Esophagus muscularis mucosa (tissue), 4 donors: ENCODE data around the gene RRP15. TPM values are rescaled to one million over a fixed set of nuclear protein-coding genes. Genes with fewer than 3 reads are reported as not detected.

Source experiments
- DNase-seq: peaks from one replicate; pipeline ENCODE4 v3.0.0-alpha.2; 2017; ENCODE audit errors: extremely low spot score
- H3K27ac ChIP-seq, 4 donors: fragments of 200-600 bp; sonication (generic); replicated peaks in 1 of 4; 1 replicate in 3 of 4; 2 replicates in 1 of 4; pipeline ENCODE4 v1.5.1; 2016 to 2019; ENCODE audit warnings: mild to moderate bottlenecking in 1 of 4
- H3K27me3 ChIP-seq, 4 donors: fragments of 200-600 bp; sonication (generic); one replicate each; pipeline versions ENCODE4 v1.5.1 to v1.6.0; 2016 to 2019
- H3K36me3 ChIP-seq, 4 donors: fragments of 200-600 bp; sonication (generic); one replicate each; pipeline ENCODE4 v1.5.1; 2016 to 2019
- H3K4me1 ChIP-seq, 4 donors: fragments of 200-600 bp; sonication (generic); one replicate each; pipeline ENCODE4 v1.5.1; 2016 to 2019
- H3K4me3 ChIP-seq, 4 donors: fragments of 200-600 bp; sonication (generic); 1 replicate in 2 of 4; 2 replicates in 2 of 4; pipeline ENCODE4 v1.5.1; 2016 to 2019; ENCODE audit warnings: mild to moderate bottlenecking in 4 of 4, moderate library complexity in 1 of 4
- H3K9me3 ChIP-seq, 4 donors: fragments of 200-600 bp; sonication (generic); 1 replicate in 3 of 4; 2 replicates in 1 of 4; pipeline ENCODE4 v1.5.1; 2016 to 2019
- CTCF ChIP-seq, 3 experiments: fragments of 200-600 bp in 2 of 3; fragments of 450-650 bp in 1 of 3; sonication (generic) in 2 of 3; IDR thresholded peaks; one replicate each; pipeline ENCODE4 v1.5.1; 2017 to 2019; ENCODE audit warnings: antibody characterized with exemption in 3 of 3, mild to moderate bottlenecking in 2 of 3, moderate library complexity in 1 of 3
- EP300 ChIP-seq: sonication (generic); formaldehyde crosslinking; IDR thresholded peaks from one replicate; pipeline ENCODE4 v1.6.1; 2017; ENCODE audit warnings: antibody characterized with exemption
- POLR2A ChIP-seq: fragments of 450-650 bp; IDR thresholded peaks from one replicate; pipeline ENCODE4 v1.6.1; 2017; ENCODE audit warnings: antibody characterized with exemption, moderate library complexity, mild to moderate bottlenecking, low read depth
- POLR2AphosphoS5 ChIP-seq, 2 donors: sonication (generic); formaldehyde crosslinking; IDR thresholded peaks; one replicate each; pipeline ENCODE4 v1.6.1; 2017; ENCODE audit warnings: antibody characterized with exemption in 2 of 2
- WGBS: methylation state at CpG from one replicate; pipeline ENCODE4 v1.1.5; 2018; 5-methylcytosine and 5-hydroxymethylcytosine counted together
- intact Hi-C: fragments of 100-400 bp; cut with DNase I; formaldehyde crosslinking; loops from one replicate; pipeline ENCODE4 v1.15.1; 2023
- total RNA-seq, 4 donors: library from RNA; depleted of rRNA; stranded (reverse); fragments of >200 nt; gene quantifications; one replicate each; pipeline versions ENCODE4 v1.1.0 to v1.2.1, GENCODE V29; 2016

RRP15 gene
- total RNA-seq, 4 donors from 2014 or later, result 7.0 to 9.9 (median 8.1) TPM

GRCh38 chr1:218366322-218367052 is 81.4 kb downstream of the RRP15 start:
- Histone ChIP-seq H3K27ac (peak overlapping the region; percentile 67 to 79 (median 73)), H3K36me3 (peaks cover 0 to 4% (median 0%) of the 10 kb centered on the region in 4 donors), H3K27me3 (peaks cover 0 to 3% (median 0%) of the 10 kb centered on the region in 4 donors), H3K4me3 (no peak overlapping the region), H3K4me1 (peaks cover 17 to 94% (median 91%) of the 10 kb centered on the region in 4 donors), H3K9me3 (no peaks in the 10 kb centered on the region)
- intact Hi-C loops, result no loop called here
- TF ChIP-seq POLR2A (no peak), POLR2AphosphoS5 (IDR thresholded peaks at IDR 0.05) (no peak), CTCF (IDR thresholded peaks at IDR 0.05) (no peak), EP300 (no peak)
- DNase-seq, result no peak
- 77% methylated on average over 5 of the region's 5 CpGs for WGBS

GRCh38 chr1:218367118-218367517 is 82.0 kb downstream of the RRP15 start:
- Histone ChIP-seq H3K27me3 (peaks cover 0 to 3% (median 0%) of the 10 kb centered on the region in 4 donors), H3K27ac (peak overlapping the region; percentile 67 to 79 (median 73)), H3K9me3 (no peaks in the 10 kb centered on the region), H3K4me3 (no peak overlapping the region), H3K36me3 (peaks cover 0 to 4% (median 0%) of the 10 kb centered on the region in 4 donors), H3K4me1 (peaks cover 21 to 94% (median 91%) of the 10 kb centered on the region in 4 donors)
- no peak for DNase-seq
- WGBS, result 35% methylated on average over 4 of the region's 4 CpGs
- intact Hi-C loops, result no loop called here
- TF ChIP-seq EP300, result no peak

- peaks cover 0 to 3% (median 0%) of the 10 kb centered on the region in 4 donors for H3K27me3 ChIP-seq
- peaks cover 0 to 4% (median 0%) of the 10 kb centered on the region in 4 donors for H3K36me3 ChIP-seq
- no peak for DNase-seq
- H3K4me1 ChIP-seq, result peaks cover 32 to 88% (median 87%) of the 10 kb centered on the region in 4 donors
- no peak overlapping the region for H3K4me3 ChIP-seq
- TF ChIP-seq EP300 (no peak), CTCF (IDR thresholded peaks at IDR 0.05) (no peak)
- peak overlapping the region in 2 of 4 donors; percentile 67 to 76 for H3K27ac ChIP-seq
- H3K9me3 ChIP-seq, result no peaks in the 10 kb centered on the region
- intact Hi-C loops, result no loop called here
- WGBS, result 98% methylated on average over 7 of the region's 7 CpGs
Measured at GRCh38 chr1:218368686-218369085, 83.6 kb downstream of the RRP15 start.

GRCh38 chr1:218369688-218370511 is 84.8 kb downstream of the RRP15 start:
- WGBS, result 56% methylated on average over 2 of the region's 2 CpGs
- peaks cover 0 to 4% (median 0%) of the 10 kb centered on the region in 4 donors for H3K36me3 ChIP-seq
- DNase-seq, result no peak
- intact Hi-C loops, result no loop called here
- peaks cover 37 to 88% (median 87%) of the 10 kb centered on the region in 4 donors for H3K4me1 ChIP-seq
- TF ChIP-seq POLR2A, result no peak
- no peak for TF ChIP-seq POLR2AphosphoS5 (IDR thresholded peaks at IDR 0.05)
- no peak for TF ChIP-seq CTCF (IDR thresholded peaks at IDR 0.05)
- TF ChIP-seq EP300, result no peak
- no peak overlapping the region for H3K4me3 ChIP-seq
- H3K27me3 ChIP-seq, result no peaks in the 10 kb centered on the region
- no peaks in the 10 kb centered on the region for H3K9me3 ChIP-seq
- H3K27ac ChIP-seq, result peak overlapping the region; percentile 14 to 46 (median 31)
